NCI-H2171 (cell line): ENCODE data around the gene SPON2.
"Not testable (repeated sequence)": the region's sequence is repeated elsewhere in the genome, so short reads cannot be mapped to it uniquely, and the experiment has no call there.

ENCODE experiments used
- DNase-seq: peaks from one replicate; lab custom pipeline; 2025; lab: John Stamatoyannopoulos, UW

The SPON2 gene

DNA sequence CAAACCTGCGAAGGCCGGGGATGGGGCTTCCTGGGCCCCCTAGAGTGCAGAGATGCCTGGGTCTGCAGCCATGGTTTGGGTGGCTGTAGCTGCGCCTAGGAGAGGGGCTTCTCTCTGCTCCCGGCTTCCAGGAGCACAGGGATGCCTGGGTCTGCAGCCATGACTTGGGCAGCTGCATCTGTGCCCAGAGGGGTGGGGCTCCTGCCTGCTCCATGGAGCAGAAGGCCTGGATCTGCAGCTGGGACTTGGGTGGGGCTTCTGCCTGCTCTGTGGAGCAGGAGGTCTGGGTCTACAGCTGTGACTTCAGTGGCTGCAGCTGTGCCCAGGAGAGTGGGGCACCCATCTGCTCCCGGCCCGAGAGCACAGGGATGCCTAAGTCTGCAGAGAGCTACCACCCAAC is 20.8 kb downstream of the SPON2 start:
- no peak for DNase-seq

DNA sequence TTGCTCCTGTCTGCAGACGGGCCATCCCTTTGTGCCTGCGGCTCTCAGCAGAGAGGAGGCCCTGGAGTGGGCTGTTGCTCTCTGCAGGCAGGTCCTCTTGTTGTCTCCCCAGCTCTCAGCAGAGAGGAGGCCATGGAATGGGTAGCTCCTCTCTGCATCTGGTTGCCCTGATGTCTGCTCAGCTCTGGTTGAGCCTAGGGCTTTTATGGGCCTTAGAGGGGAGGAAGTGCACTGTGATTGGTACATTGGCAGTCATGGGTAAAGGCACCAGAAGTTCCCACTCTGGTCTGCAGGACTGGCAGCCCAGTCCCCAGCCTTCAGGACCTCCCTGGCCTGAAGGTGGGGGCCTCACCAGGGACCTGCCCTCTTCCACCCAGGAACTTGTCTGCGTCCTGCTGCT is 21.5 kb downstream of the SPON2 start:
- no peak for DNase-seq

DNA sequence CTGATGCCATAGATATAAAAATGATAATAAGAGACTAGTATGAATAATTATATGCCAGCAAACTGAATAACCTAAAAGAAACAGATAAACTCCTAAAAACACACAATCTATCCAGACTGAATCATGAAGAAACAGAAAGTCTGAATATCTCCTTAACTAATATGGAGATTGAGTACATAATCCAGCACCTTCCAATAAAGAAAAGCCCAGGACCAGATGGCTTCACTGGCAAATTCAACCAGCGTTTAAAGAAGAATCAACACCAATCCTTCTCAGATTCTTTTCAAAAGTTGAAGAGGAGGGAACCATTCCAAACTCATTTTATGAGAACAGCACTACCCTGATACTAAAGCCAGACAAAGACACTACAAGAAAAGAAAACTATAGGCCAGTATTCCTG is 32.5 kb downstream of the SPON2 start:
- no peak for DNase-seq

DNA sequence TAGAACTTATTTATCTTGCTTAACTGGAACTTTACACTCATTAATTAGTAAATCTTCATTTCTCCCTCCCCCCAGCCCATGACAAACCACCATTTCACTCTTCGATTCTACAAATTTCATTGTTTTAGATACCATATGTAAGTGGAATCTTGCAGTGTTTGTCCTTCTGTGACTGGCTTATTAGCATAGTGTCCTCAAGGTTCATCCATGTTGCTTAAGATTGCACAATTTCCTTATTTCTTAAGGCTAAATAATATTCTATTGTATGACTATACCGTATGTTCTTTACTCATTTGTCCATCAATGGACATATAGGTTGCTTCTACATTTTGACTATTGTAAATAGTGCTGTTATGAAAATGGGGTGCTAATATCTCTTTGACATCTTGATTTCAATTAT is 34.5 kb downstream of the SPON2 start:
- no peak for DNase-seq

DNA sequence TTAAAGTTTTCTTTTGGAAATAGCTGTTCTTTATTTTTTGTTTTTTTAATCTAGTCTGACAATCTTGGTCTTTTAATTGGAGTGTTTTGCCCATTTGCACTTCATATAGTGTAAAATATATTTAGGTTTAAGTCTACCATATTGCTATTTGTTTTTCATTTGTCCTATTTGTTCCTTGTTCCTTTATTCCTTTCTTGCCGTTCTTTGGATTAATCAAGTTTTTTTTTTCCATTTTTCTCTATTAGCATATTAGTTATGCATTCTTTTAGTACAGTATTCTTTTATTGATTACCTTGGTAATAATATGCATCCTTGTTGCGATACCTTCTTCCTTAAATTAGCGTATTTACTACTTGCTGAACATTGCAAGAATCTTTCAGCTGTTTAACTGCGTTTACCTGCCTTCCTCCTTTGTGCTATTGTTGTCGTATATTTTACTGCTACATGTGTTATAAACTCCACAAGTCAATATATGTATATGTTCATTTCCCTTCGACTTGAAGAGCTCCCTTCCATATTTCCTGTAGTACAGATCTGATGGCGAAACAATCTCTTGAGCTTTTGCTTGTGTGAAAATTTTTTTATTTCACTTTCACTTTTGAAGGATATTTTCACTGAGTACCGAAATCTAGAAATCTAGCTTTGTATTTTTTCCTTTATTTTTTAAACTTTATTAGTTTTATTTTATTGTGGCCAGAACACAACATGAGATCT is 35.2 kb downstream of the SPON2 start:
- DNase-seq, result no peak

DNA sequence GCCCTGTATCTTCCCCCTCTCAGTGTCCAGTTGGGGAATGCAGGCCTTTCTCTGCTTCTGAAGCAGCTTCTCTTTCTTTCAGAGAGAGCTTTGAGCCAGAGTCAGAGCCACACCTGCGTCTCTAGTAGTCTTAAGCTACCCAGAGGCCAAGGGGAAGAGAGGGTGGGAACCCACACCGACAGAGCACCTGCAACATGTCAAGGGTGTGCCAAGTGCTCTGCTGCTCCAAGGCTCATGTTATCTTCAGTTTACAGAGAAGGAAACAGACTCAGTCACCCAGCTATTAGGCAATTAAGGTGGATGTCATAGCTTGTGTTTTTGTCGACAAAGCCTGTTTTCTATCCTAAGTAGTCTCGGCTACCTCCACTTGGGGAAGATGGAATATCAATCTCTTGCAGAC is 36.3 kb downstream of the SPON2 start:
- DNase-seq, result no peak

DNA sequence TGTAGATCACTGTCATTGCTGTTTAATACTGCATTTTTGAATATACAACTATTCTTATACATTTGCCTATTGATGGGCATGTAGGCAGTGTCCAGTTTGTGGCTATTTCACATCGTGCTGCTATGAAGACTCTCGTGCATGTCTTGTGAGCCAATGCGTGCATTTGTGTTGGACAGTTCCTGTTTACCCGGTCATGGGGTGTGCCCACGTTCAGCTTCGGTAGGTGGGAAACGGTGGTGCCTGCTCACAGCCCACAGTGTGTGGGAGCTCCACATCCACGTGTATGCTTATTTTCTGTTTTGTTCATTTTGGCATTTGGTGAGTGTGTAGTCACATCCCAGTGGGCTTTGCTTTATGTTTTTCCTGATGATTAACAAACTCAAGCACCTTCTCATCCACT is 39.4 kb downstream of the SPON2 start:
- DNase-seq, result no peak

DNA sequence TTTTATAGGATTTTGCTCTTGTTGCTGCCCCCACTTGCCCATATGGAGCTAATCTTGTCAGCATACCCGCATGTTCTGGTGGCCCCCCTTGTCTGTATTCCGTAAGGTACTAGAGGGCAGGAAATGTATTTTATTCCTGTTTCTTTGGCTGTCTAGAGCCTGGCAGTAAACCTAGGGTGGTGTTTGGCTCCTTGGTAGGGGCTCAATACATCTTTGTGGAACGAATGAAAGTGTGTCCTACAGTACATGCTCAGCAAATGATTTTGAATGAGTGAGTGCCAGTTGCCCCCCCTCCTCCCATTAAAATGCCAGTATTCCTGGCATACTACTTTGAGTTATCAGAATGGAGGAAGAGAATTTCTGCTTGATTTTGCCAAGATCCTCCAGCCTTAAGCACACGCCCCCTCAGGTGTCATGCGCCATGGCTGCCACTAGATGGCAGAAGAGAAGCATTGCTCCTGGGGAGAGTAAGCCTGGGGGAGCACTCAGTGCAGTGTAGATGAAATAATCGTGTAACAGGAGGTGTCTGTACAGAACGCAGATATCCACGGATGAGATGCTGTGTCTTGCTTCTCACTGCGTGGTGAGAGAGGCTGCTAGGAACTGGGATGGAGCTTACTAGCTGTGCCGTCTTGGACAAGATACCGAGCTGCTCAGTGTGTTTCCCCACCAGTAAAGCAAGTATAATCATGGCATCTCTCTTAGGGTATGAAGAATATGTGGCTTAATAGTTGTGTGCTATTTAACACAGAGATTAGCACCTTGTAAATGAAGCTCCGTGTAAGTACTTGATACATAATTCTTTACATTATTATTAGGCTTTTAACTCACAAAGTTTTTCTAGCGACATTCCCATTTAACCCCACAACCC is 41.8 kb downstream of the SPON2 start:
- DNase-seq, result no peak

DNA sequence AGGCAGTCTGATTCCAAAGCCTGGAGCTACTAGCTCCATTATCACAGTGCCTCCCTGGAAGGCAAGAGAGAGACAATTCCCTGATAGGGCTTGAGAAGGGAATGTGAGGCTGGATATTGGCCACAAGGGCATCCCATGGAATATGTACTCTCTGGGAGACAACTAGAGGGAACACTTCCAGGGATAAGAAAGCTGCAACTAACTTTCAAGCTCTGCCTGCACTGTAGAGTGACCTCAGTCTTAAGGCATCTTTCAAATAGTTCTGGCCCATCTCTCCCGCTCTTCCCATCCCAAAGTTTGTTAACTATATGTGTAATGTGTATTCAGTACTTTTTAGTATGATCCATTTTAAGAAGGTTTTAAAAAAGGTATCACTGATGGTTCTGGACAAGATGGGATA is 45.9 kb downstream of the SPON2 start:
- no peak for DNase-seq

DNA sequence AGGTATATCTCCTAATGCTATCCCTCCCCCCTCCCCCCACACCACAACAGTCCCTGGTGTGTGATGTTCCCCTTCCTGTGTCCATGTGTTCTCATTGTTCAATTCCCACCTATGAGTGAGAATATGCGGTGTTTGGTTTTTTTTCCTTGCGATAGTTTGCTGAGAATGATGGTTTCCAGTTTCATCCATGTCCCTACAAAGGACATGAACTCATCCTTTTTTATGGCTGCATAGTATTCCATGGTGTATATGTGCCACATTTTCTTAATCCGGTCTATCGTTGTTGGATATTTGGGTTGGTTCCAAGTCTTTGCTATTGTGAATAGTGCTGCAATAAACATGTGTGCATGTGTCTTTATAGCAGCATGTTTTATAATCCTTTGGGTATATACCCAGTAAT is 46.9 kb downstream of the SPON2 start:
- not testable (repeated sequence) for DNase-seq

DNA sequence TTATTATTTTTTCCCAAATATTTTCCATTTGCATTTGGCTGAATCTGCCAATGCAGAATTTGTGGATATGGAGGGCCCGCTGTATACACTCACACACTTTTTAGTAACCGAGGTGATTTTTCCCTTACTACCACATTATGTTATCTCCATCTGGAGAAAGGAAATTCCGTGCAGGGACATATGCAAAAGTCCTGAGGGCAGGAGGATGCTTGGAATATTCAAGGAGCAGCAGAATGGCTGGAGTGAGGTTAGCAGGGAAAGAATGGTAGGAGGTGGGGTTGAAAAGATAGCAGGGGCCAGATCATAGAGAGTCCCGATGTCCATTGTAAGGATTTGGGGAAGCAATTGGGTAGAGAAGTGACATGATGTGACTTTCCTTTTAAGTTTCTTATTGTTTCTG is 47.6 kb downstream of the SPON2 start:
- DNase-seq, result no peak

DNA sequence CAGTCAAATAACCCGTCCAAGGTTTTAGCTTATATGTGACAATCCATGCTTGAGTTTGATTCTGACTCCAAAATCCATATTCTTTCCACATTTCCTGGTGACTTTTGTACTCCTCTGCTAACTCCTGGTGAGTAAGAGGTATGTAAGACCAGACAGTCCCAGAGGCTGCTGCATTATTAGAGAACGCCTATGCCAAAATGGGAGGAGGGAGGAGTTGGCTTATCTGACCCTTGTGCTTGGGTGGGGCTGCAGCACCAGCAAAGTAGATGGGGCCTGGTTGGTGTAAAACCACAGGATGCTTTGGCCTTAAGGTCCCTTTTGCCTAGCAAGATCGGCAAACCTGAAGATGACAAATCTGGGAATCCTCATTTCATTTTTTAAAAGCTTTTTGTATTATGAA is 49.9 kb downstream of the SPON2 start:
- DNase-seq, result no peak
